ENCODE data around the gene PLD5.

The PLD5 gene

GRCh38 chr1:242524571-242525359 lies at the start of gene PLD5:
PLD5 (minus strand) TSS chr1:242524697.
- no peak for FAIRE-seq

DNA sequence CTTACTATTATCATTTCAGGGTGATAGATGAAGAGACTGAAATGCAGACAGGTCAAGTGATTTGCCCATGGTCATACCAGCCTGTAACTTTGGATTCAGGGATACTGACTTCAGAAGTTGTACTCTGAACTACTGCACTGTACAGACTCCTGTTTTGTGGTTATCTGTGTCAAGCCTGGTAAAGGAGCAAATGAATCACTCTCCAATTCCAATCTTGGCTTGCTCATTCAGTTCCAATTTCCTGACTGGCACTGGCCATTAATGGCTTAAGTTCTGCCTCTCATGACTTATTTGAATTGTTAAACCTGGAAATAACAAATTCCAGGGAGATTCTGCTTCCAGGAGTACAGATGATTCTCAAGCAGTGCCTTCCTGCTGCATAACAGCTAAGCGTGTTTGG lies 45.4 kb upstream of the PLD5 start:
- no peak for FAIRE-seq

- FAIRE-seq = no peak
Measured at GRCh38 chr1:242568666-242569065, 44.2 kb upstream of the PLD5 start.

GRCh38 chr1:242567596-242567995 lies 43.1 kb upstream of the PLD5 start:
- FAIRE-seq = no peak

- no peak for FAIRE-seq
Measured at GRCh38 chr1:242556759-242557158, 32.3 kb upstream of the PLD5 start.

- no peak for FAIRE-seq
Measured at GRCh38 chr1:242556276-242556675, 31.8 kb upstream of the PLD5 start.

GRCh38 chr1:242554577-242554976 lies 30.1 kb upstream of the PLD5 start:
- FAIRE-seq = no peak

DNA sequence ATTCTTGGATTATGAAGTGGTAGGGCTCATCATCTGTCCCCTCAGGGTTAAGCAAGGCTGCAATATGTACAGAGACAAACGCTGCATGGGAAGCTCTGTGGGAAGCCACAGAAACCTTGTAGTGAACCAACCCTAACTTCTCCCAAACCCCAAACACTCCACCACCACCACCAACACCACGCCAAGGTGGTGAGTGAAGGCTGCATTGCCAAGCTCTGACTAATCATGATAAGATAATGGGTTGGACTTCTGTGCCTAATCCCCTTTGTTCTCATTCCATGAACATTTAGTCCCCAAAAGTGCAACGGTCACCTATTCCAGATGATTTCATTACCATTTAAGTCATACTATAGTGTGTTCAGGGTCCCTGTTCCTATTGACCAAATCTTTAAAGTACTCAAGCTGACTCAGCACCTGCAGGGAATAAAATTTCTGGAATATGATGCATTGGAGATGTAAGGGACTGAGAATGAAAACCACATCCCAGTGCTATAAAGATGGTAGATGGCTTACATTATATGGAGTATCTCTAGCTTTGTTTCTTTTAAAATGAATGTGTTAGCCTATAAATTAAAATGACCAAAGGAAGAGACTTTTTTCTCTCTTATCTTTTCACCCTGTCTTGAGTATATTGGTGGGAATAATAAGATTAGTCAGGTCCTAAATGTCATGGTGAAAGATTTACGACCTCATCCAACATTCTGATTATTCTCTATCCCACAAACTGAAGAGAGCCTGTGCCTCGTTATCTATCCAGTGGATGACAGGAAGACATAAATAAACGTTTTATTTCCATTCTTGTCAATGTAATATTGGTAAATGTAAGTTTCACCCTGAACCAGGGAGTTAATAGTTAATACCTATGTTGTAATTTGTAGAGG lies 22.6 kb upstream of the PLD5 start:
- FAIRE-seq = no peak

- no peak for FAIRE-seq
Measured at GRCh38 chr1:242546441-242546840, 21.9 kb upstream of the PLD5 start.

GRCh38 chr1:242544071-242544470 lies 19.6 kb upstream of the PLD5 start:
- FAIRE-seq = no peak

DNA sequence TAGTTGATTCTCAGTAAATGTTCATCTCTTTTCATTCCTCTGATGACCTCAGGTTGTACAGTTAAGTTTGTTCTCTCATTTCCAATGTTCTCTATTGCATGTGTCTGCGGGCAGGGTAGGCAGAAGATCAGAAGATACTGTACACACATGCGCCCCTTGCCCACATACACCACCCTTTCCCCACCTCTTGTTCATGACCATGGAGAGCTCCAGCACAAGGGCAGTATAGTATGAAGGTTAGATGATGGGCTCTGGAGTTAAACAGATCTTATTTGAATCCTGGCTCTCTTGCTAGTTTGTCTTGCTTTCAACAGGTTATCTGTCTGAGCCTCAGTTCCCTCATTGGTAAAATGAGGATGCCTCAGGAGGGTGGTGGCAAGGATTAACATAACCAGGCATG lies 17.8 kb upstream of the PLD5 start:
- FAIRE-seq = no peak

DNA sequence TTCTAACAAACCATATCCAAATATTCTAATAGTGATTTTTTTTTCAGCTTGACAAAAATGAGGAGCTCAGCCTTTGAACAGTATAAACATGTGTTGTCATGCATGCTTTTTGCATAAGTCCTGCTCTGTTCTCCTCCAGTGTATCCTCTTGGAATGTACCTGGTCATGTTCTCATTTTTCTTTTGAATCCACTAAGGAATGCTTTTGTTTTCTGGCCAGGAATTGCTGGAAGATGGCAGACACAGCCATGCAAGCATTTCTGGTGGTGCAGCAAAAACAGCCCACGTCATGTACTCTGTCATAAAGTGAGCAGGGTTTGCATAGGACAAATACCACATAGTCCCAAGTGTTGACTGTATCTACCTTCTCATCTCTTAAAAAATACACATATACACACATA lies 11.5 kb upstream of the PLD5 start:
- FAIRE-seq = no peak

DNA sequence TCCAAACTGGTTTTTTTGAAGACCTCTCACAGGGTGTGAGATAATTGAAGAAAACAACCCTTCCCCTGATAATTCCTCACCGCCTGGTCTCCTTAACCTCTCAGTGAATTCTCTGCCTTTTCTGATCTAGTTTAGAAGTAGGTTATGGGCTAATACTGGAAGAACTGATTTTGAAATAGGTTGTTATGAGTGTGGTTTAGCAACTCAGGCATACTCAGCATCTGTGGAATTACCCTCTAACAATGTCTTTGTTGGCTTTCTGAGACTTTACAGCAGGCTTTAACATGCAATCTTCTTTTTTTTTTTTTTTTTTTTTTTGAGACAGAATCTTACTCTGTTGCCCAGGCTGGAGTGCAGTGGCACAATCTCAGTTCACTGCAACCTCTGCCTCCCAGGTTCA lies 10.3 kb upstream of the PLD5 start:
- FAIRE-seq = no peak

DNA sequence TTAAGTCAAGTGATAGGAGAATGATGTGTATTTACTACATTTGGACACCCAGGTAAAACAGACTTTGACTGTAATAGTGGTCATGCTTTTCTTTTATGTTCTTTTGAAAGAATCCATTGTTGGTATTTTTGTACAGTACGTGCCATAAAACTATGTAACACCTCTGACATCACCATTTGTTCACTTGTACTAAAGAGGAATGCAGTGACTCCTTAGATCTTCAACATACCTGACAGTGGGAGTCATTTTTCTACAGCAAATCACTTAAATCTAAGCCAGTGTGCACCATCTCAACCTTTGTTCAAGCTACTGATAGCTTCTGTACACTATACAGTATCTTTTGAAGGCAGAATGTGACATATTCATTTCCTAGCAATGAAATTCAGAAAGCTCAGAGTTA lies 6.3 kb upstream of the PLD5 start:
- FAIRE-seq = no peak

- no peak for FAIRE-seq
Measured at GRCh38 chr1:242525769-242526168, 1.3 kb upstream of the PLD5 start.

DNA sequence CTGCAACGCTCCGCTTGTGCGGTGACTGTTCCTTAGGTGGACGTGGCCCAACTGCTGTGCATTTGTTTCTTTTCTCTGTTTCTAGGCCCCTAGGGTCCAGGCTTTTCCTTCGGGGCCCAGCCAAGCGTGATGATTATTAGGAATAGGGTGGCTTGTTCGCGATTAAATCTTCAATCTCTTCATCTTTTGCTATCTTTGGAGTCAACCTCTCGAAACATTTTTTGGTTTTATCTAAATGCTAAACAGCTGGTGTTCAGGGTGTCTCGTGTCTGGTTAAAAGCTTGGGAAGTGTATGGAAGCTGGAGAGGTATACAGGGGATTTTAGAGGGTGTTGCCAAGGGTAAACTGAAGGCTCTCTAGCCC lies 844 bp upstream of the PLD5 start:
- no peak for FAIRE-seq

DNA sequence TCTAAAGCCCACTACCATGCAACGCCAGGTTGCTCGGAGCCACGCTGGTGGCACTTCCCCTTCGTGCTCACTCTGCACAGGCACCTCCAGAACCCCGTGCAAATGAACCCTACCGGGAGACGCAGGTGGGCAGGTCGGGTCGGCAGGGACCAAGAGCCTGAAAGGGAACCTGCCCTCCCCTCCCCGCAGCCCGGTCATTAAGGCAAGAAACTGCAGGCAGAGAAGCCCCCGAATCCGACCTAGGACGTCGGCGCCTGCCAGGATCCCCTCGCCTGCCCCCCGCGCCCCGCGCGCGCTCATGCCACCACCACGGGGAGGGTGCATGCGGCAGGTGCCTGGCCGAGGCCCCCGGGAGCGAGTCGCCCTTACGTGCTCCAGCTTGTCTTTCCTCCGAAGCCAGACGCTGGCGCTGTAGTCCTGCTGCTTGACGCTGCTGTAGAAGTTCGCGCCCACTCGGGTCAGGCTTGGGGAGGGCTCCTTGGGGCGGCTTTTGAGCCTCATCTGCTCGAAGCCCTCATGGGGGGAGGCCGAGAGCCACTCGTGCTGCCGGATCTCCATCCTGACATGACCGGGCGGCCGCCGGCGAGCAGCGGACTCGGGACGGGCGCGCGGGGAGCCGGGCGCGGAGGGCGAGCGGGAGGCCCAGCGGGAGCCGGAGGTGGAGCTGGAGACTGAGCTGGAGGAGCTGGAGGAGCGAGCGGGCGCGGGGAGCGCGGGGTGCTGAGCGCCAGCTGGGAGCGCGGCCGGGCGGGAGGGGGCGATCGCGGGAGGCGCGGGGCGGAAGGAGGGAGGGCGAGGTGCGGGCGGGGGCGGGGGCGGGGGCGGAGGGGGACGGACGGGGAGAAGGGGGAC lies 552 bp downstream of the PLD5 start:
- FAIRE-seq = no peak

DNA sequence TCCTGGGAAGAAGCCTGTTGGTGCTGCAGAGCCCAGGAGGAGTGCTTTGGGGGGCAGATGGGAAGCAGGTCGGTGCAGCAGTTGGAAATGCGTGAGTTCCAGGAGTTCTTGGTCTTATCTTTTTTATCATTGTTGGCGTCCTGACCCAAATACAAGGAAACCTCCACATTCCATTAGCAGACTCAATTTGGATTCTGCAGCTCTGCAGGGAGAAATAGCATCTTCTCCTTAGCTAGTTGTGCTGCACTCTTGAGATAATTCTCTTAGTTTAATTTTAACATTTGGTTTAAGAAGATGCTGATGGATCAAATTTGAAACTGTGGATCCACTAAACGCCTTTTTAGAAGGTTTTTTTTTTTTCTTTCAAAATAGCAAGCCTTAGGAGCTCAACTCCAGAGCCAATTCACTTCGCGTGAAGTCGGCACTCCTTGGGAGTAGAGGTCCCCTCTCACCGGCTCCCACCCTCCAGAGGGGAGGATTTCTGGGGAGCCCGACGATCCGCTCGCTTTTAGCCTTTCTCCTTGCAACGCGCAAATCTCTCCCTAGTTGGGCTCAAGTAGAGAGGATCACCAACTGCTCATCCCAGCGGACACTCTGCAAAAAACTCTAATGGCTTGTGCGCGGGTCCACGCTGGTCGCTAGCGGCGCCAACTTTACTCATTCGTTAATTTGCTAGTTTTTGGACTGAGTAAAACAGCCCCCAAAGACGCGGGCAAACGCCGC lies 1.3 kb downstream of the PLD5 start:
- no peak for FAIRE-seq

DNA sequence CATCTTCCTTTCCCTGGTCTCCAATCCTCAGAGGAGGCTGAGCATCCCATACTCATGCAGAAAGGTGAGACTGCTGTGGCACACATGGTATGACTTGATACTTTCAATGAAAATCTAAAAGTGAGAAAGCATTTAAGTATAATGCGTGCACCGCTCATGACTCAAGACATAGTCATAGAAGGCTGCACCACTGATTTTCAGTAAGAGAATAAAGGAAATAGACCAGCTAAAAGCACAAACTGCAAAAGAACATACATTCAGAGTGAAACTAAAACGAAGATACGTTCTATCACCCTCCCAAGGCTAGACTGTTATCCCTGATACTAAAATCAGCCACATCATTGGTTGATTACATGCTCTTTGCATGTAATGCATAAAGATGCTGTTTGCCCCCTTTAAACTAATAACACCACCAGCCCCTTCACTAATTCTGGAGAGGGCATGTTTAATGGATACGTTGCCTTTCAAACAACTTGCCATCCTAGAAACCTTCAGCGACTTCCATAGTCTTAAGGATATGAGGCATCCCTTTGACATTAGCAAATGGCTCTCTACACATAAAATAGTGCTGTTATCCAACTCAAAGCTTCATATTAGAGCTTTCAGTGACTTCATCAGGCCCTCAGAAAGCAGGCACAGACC lies 2.1 kb downstream of the PLD5 start:
- FAIRE-seq = no peak

DNA sequence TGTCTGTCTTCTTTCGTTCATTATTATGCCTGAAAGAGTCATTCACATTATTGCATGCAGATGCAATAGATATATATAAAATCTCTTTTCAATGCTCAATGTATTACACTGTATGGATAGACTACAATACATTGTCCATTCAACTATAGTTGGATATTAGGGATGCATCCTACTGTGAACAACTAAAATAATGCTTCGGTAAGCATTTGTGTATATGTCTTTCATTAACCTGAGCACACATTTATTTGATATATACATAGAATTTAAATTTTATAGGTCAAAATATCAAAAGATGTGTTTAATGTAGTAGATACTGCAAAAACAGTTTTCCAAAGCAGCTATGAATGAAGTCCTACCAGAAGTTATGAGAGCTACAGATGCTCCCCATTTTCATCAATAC lies 8.9 kb downstream of the PLD5 start:
- FAIRE-seq = no peak

DNA sequence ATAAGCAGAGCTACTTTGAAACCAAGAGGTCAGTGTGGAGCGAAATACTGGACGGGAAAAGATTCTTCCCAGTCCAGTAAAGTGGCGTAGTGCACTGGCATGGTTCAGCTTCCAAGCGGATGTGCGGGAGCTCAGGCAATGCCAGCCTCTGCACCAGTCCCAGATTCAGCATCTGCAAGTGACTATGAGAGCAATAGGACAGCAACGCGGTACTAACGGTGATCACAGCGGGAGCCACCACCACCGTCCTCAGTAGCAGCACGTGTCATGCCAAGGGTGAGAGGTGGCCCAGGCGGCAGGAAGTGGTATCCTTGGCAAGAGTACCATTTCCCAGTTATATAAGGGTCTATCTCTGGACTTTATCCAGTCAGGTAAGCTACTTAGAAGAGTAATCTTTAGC lies 17.8 kb downstream of the PLD5 start:
- FAIRE-seq = no peak

GRCh38 chr1:242489545-242489944 lies 35.0 kb downstream of the PLD5 start:
- no peak for FAIRE-seq
